Thymus (tissue), 11 donors: ENCODE results near the gene SORCS3. TPM values are rescaled to one million over a fixed set of nuclear protein-coding genes. Genes with fewer than 3 reads are reported as not detected.

Source experiments
- DNase-seq, 9 donors: peaks; one replicate each; pipeline ENCODE4 v3.0.0-alpha.2; 2013; ENCODE audit warnings: low spot score in 9 of 9, low read depth in 6 of 9, missing footprints in 1 of 9
- H3K27ac ChIP-seq, 2 donors: one replicate each; pipeline ENCODE4 v1.5.1; 2013; ENCODE audit warnings: control low read depth in 1 of 2, low read depth in 1 of 2, low read length in 1 of 2, mild to moderate bottlenecking in 1 of 2, moderate library complexity in 1 of 2
- H3K27me3 ChIP-seq, 2 donors: one replicate each; pipeline ENCODE4 v1.5.1; 2013; ENCODE audit warnings: low read length in 1 of 2; ENCODE audit not compliant: control insufficient read depth in 2 of 2, insufficient read depth in 1 of 2
- H3K36me3 ChIP-seq, 2 donors: one replicate each; pipeline ENCODE4 v1.5.1; 2013; ENCODE audit warnings: low read length in 1 of 2, mild to moderate bottlenecking in 1 of 2, moderate library complexity in 1 of 2; ENCODE audit not compliant: control insufficient read depth in 2 of 2, insufficient read depth in 2 of 2
- H3K4me1 ChIP-seq, 2 donors: one replicate each; pipeline ENCODE4 v1.5.1; 2013; ENCODE audit warnings: low read length in 2 of 2; ENCODE audit not compliant: control insufficient read depth in 2 of 2, insufficient read depth in 2 of 2
- H3K4me3 ChIP-seq, 2 donors: one replicate each; pipeline ENCODE4 v1.5.1; 2013; ENCODE audit warnings: low read length in 2 of 2, control low read depth in 1 of 2, mild to moderate bottlenecking in 1 of 2
- H3K9me3 ChIP-seq, 2 donors: one replicate each; pipeline ENCODE4 v1.5.1; 2013; ENCODE audit warnings: low read length in 1 of 2, mild to moderate bottlenecking in 1 of 2; ENCODE audit not compliant: control insufficient read depth in 2 of 2, insufficient read depth in 1 of 2
- WGBS: extraction: QIAGEN DNeasy Blood & Tissue Kit; methylation state at CpG from one replicate; pipeline ENCODE4 v1.1.7; 2013; 5-methylcytosine and 5-hydroxymethylcytosine counted together
- polyA plus RNA-seq: library from polyadenylated mRNA; stranded (reverse); fragments of 200-250 nt; gene quantifications from one replicate; pipeline ENCODE4 v1.2.3, GENCODE V29; 2013
- total RNA-seq: library from RNA; stranded (reverse); fragments of 120-200 nt; gene quantifications from one replicate; pipeline ENCODE4 v1.2.4, GENCODE V29; 2013
- donor health status: healthy.

SORCS3 gene
- total and polyA plus RNA-seq, 2 donors: 0.05 TPM

- Histone ChIP-seq H3K36me3 (no peaks in the 10 kb centered on the region), H3K27ac (no peak overlapping the region), H3K4me1 (no peaks in the 10 kb centered on the region), H3K27me3 (no peaks in the 10 kb centered on the region), H3K9me3 (peaks cover 0 to 8% of the 10 kb centered on the region in 2 donors), H3K4me3 (no peak overlapping the region)
- WGBS: 64% methylated on average over 4 of the region's 4 CpGs
- no peak for DNase-seq
Measured at GRCh38 chr10:105291571-105291970, 650.5 kb downstream of the SORCS3 start.

DNA sequence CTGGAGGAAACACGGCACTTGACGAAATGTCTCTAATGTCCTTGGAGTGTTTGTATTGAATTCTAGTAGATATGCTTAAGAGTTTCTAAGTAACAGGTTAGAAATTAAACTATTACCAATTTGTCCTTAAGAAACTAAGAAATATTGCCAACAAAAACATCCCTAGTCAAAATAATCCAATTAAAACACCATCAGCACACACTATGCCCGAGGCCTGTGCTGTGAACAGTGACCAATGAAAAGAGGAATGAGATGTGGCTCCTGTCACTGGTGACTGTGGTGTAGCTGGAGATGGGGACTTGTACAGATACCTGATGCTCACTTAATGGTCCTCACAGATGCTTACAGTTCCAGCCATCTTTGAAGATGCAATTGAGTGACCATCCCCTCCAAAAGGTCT is 651.1 kb downstream of the SORCS3 start:
- DNase-seq: no peak
- Histone ChIP-seq H3K27ac (no peak overlapping the region), H3K36me3 (no peaks in the 10 kb centered on the region), H3K4me1 (no peaks in the 10 kb centered on the region), H3K4me3 (no peak overlapping the region), H3K27me3 (no peaks in the 10 kb centered on the region), H3K9me3 (peaks cover 0 to 8% of the 10 kb centered on the region in 2 donors)
- 91% methylated on average over 3 of the region's 3 CpGs for WGBS
